ENCODE data around the gene ITGB8.

GRCh38 chr7:20432071-20432470 lies 101.4 kb downstream of the ITGB8 start:
- TF ChIP-seq POLR2AphosphoS5 (IDR thresholded peaks at IDR 0.05; ENCODE audit: low read depth, low read length): no peak
- TF ChIP-seq POLR2A (IDR thresholded peaks at IDR 0.05; ENCODE audit: borderline replicate concordance, extremely low read depth, insufficient read depth, insufficient read length): no peak
- TF ChIP-seq CTCF (IDR thresholded peaks at IDR 0.05 in 2 of 3, conservative IDR thresholded peaks at IDR 0.05 in 1 of 3; ENCODE audit: borderline replicate concordance in 1 of 3, insufficient read depth in 1 of 3, low read depth in 2 of 3, low read length in 2 of 3): no peak
- no peak for TF ChIP-seq CBX3 (IDR thresholded peaks at IDR 0.05; ENCODE audit: low read depth)
- TF ChIP-seq RAD21 (IDR thresholded peaks at IDR 0.05; ENCODE audit: low read depth): no peak
